GM23338 (cell line): Measurements from ENCODE around the gene AADAC.

Experiments
- EZH2 ChIP-seq: fragments of 200-600 bp; sonication (generic); IDR thresholded peaks from one replicate; pipeline ENCODE4 v1.8.0; 2017; ENCODE audit warnings: antibody characterized with exemption, mild to moderate bottlenecking, low read depth; ENCODE audit not compliant: unreplicated experiment
- EZH2phosphoT487 ChIP-seq: fragments of 200-600 bp; sonication (generic); IDR thresholded peaks from one replicate; pipeline ENCODE4 v1.8.1; 2018; ENCODE audit warnings: antibody characterized with exemption; ENCODE audit not compliant: unreplicated experiment
- POLR2AphosphoS5 ChIP-seq: IDR thresholded peaks from 2 replicates; pipeline ENCODE4 v1.6.1; 2016; ENCODE audit warnings: antibody characterized with exemption, low read depth
- STAT1 ChIP-seq: IDR thresholded peaks from one replicate; pipeline ENCODE4 v1.6.1; 2016; ENCODE audit warnings: antibody characterized with exemption; ENCODE audit not compliant: unreplicated experiment
- TF ChIP-seq, protein P1 (sequence below), 2 experiments: fragments of 200-600 bp in 1 of 2; sonication (generic) in 1 of 2; conservative IDR thresholded peaks; 2 replicates each; pipeline versions ENCODE4 v1.5.1 to v1.6.1; 2016 to 2017; ENCODE audit warnings: antibody characterized with exemption in 2 of 2, low read depth in 2 of 2, mild to moderate bottlenecking in 2 of 2, moderate library complexity in 1 of 2

DNA sequence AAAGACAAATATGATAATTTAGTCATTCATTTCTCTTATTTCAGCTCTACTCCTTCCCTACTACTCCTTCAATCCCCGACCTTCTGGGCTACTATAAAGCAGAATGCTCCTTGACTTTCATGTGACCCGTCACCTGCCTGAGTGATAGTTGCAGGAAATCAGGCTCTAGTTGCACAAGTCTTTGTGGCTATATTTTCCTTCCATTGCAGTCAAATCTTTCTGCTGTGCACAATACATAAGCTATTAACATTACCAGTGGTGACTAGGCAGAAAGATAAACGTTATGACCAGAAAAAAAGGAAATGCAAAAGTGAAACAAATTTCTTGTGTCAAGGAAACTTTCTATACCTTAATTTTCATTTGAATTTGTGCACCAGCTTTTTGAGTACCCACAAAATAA, 61.8 kb downstream of the AADAC start:
- TF ChIP-seq, protein P1, sequence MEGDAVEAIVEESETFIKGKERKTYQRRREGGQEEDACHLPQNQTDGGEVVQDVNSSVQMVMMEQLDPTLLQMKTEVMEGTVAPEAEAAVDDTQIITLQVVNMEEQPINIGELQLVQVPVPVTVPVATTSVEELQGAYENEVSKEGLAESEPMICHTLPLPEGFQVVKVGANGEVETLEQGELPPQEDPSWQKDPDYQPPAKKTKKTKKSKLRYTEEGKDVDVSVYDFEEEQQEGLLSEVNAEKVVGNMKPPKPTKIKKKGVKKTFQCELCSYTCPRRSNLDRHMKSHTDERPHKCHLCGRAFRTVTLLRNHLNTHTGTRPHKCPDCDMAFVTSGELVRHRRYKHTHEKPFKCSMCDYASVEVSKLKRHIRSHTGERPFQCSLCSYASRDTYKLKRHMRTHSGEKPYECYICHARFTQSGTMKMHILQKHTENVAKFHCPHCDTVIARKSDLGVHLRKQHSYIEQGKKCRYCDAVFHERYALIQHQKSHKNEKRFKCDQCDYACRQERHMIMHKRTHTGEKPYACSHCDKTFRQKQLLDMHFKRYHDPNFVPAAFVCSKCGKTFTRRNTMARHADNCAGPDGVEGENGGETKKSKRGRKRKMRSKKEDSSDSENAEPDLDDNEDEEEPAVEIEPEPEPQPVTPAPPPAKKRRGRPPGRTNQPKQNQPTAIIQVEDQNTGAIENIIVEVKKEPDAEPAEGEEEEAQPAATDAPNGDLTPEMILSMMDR (conservative IDR thresholded peaks at IDR 0.05; ENCODE audit: low read depth in 2 of 2), result no peak
- TF ChIP-seq EZH2 (no peak), STAT1 (no peak), POLR2AphosphoS5 (no peak), EZH2phosphoT487 (no peak)
